HG02852 (cell line): Measurements from ENCODE around the gene SH3GL1.

Source experiments
- ATAC-seq: cut with Tn5 transposase; IDR thresholded peaks from one replicate; pipeline ENCODE4 v1.9.1; 2021; ENCODE audit warnings: mild to moderate bottlenecking, moderate library complexity; ENCODE audit not compliant: unreplicated experiment

Gene SH3GL1

GRCh38 chr19:4320419-4320818, 79.9 kb downstream of the SH3GL1 start:
- no peak for ATAC-seq

GRCh38 chr19:4319067-4319718, 81.2 kb downstream of the SH3GL1 start:
- no peak for ATAC-seq

GRCh38 chr19:4318460-4318859, 81.9 kb downstream of the SH3GL1 start:
- ATAC-seq = no peak

GRCh38 chr19:4316956-4317355, 83.4 kb downstream of the SH3GL1 start:
- no peak for ATAC-seq

- no peak for ATAC-seq
These were observed 86.4 kb downstream of the SH3GL1 start for GRCh38 chr19:4313847-4314490.
